D721Med (cell line): ENCODE data around the gene AP5S1.

Source experiments
- DNase-seq: peaks from one replicate; pipeline ENCODE4 v3.0.0; 2011; ENCODE audit warnings: low spot score; ENCODE audit not compliant: insufficient read length
- FAIRE-seq: peaks from 2 replicates; lab custom pipeline; 2011; peaks lifted over from hg19 to GRCh38; lab: Jason Lieb, UNC
- TF ChIP-seq, protein P1 (sequence below): IDR thresholded peaks from 2 replicates; pipeline ENCODE4 v1.5.1; 2012; ENCODE audit warnings: mild to moderate bottlenecking, control low read depth; ENCODE audit not compliant: insufficient read depth; ENCODE audit errors: missing control alignments

The AP5S1 gene

DNA sequence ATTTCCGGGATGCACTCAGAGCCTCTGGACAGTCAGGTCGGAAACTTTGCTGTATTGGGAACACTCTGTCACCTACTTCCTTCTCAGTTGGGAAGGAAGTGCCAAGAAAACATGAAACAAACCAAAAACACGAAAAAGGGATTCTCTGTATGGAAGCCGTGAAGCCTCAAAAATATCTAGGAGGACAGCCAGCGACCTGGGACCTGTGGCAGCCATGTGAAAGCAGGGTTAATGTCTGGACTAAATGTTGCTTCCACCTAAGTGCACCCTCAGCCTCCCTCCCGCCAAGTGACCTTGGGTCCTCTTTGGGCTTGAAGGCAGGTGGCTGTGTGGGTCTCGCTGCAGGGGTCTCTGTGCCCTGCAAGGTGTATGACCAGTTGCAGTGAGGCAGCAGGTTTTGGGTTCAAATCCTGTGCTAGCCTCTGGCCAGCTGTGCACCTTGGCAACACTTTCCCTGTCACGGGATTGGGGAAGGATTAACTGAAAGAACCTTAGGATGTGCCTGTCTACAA is 27.1 kb downstream of the AP5S1 start:
- FAIRE-seq: no peak
- TF ChIP-seq, protein P1, sequence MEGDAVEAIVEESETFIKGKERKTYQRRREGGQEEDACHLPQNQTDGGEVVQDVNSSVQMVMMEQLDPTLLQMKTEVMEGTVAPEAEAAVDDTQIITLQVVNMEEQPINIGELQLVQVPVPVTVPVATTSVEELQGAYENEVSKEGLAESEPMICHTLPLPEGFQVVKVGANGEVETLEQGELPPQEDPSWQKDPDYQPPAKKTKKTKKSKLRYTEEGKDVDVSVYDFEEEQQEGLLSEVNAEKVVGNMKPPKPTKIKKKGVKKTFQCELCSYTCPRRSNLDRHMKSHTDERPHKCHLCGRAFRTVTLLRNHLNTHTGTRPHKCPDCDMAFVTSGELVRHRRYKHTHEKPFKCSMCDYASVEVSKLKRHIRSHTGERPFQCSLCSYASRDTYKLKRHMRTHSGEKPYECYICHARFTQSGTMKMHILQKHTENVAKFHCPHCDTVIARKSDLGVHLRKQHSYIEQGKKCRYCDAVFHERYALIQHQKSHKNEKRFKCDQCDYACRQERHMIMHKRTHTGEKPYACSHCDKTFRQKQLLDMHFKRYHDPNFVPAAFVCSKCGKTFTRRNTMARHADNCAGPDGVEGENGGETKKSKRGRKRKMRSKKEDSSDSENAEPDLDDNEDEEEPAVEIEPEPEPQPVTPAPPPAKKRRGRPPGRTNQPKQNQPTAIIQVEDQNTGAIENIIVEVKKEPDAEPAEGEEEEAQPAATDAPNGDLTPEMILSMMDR: no peak

DNA sequence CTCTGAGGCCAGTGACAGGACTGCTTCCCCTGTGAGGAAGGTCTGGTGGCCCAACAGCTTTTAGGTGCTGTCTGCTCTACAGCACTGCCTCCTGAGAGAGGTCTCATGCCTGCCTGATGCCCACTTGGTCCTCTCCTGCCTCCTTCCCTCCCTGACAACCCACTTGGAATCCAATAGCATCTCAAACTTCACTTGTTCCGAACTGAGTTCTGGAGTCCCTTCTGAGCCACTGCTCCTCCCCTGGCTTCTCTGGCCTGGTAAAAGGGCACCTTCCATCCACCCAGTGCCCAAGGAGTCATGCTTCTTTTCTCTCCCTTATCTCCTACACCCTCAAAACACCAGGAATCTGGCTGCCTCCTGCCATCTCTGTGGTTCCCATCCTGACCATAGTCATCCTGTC is 28.2 kb downstream of the AP5S1 start:
- no peak for FAIRE-seq

More for the DNA sequence above, 27.1 kb downstream of the AP5S1 start:
- DNase-seq: no peak

DNA sequence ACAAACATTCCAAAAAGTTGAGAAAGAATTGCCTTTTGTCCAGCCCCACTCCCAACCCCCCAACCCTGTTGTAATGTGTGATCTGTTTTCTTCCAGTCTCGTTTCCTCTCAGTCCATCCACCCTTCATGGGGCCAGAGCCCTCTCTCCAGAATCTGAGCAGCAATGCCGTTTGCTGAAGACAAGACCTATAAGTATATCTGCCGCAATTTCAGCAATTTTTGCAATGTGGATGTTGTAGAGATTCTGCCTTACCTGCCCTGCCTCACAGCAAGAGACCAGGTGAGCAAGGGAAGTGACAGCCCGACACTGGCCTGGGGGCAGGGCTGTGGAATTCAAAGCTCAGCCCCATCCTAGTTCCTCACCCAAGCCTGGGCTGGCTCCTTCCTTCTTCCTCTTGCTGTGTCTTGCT is 34.1 kb downstream of the AP5S1 start:
- no peak for FAIRE-seq
- TF ChIP-seq, protein P1: no peak

More for the DNA sequence above, 28.2 kb downstream of the AP5S1 start:
- no peak for DNase-seq
- TF ChIP-seq, protein P1: no peak

DNA sequence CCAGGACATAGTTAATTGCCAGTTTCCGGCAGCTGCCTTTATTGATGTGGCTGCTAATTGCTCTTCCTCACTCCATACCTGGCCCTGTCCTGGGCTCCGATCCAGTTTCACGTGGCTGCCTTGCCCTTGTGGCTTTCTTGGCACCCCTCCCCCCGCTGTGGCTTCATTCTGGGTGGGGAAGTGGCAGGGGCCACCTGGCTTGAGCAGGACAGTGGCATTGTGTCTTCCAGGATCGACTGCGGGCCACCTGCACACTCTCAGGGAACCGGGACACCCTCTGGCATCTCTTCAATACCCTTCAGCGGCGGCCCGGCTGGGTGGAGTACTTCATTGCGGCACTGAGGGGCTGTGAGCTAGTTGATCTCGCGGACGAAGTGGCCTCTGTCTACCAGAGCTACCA is 37.1 kb downstream of the AP5S1 start:
- TF ChIP-seq, protein P1: no peak
- DNase-seq (no peak), FAIRE-seq (no peak)

More for the DNA sequence above, 34.1 kb downstream of the AP5S1 start:
- no peak for DNase-seq

DNA sequence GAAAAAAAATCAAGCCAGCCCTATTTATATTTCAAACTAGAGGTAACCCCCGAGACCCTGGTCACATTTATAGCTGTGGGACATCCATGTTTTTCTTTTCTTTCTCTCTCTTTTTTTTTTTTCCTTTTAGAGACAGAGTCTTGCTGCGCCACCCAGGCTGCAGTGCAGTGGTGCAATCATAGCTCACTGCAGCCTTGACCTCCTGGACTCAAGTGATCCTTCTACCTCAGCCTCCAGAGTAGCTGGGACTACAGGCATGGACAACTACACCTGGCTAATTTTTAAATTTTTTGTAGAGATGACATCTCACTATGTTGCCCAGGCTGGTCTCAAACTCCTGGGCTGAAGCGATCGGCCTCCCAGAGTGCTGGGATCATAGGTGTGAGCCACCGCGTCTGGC is 38.3 kb downstream of the AP5S1 start:
- FAIRE-seq (no peak), DNase-seq (no peak)

DNA sequence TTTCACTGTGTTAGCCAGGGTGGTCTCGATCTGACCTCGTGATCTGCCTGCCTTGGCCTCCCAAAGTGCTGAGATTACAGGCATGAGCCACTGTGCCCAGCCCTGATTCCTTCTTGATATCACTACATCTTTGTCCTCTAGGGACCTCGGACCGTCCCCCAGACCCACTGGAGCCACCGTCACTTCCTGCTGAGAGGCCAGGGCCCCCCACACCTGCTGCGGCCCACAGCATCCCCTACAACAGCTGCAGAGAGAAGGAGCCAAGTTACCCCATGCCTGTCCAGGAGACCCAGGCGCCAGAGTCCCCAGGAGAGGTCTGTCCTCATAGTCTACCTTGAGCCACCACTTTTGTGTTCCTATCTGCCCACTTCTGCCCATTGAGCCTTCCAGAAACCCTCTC is 40.8 kb downstream of the AP5S1 start:
- FAIRE-seq (no peak), DNase-seq (no peak)

More for the DNA sequence above, 38.3 kb downstream of the AP5S1 start:
- TF ChIP-seq, protein P1: no peak

DNA sequence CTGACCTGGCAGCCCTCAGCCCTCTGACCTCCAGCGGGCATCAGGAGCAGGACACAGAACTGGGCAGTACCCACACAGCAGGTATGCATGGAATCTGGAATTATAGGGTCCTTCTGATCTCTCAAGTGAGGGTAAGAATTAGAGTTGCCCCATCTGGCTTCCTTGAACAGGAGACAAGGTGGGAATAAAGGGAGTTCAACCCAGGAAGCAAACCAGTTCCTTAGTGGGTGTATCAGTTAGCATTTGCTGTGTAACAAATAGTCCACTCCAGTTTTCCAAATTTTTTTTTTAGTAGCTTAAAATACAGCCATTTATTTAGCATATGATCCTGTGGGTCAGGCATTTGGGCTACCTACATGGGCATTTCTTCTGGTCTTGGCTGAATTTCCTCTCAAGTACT is 42.0 kb downstream of the AP5S1 start:
- no peak for FAIRE-seq
- TF ChIP-seq, protein P1: no peak
- DNase-seq: no peak

More for the DNA sequence above, 40.8 kb downstream of the AP5S1 start:
- TF ChIP-seq, protein P1: no peak
